Stimulated activated CD8-positive, alpha-beta memory T cell treated with anti-CD3 and anti-CD28 coated beads, Interleukin-7, amount 100 ng/mL, for 4 hours (primary cell): ENCODE data around the gene HDAC11.
A peak's percentile ranks its signal among the peaks of the same experiment; 100 is the strongest.
"Not testable (repeated sequence)": the region's sequence is repeated elsewhere in the genome, so short reads cannot be mapped to it uniquely, and the experiment has no call there.

Experiments
- DNase-seq, 2 donors: peaks; one replicate each; pipeline ENCODE4 v3.0.0-alpha.2; 2020; ENCODE audit warnings: low read depth in 2 of 2

HDAC11 gene, protein sequence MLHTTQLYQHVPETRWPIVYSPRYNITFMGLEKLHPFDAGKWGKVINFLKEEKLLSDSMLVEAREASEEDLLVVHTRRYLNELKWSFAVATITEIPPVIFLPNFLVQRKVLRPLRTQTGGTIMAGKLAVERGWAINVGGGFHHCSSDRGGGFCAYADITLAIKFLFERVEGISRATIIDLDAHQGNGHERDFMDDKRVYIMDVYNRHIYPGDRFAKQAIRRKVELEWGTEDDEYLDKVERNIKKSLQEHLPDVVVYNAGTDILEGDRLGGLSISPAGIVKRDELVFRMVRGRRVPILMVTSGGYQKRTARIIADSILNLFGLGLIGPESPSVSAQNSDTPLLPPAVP

GRCh38 chr3:13479582-13480339, at the start of gene HDAC11:
Gene HDAC11 (plus strand): TSS chr3:13480306. CDS start chr3:13480348, 42 bp downstream.
- DNase-seq = peak; percentile 92 to 97

GRCh38 chr3:13430411-13430875, 49.7 kb upstream of the HDAC11 start:
- not testable (repeated sequence) for DNase-seq

DNA sequence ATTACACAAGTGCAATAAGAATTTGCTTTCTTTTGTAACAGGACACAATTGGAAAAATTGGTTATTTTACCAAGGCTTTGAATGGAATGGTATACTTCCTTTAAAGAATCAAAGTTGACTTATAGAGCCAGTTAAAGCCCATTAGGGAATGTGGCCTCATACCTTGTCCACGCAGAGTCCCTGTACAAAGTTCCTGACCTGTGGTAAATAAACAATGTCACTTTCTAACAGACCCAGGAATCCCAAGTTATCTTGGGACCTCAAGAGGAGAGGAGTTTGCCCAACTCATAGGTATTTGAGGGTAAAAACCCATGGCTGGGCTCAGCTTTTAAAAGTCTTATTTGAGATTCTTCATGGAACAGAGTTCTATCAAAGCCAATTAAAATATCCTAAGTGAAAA, 48.0 kb upstream of the HDAC11 start:
- DNase-seq = no peak

- DNase-seq = no peak
These were observed 46.2 kb upstream of the HDAC11 start for GRCh38 chr3:13433912-13434311.

- DNase-seq = not testable (repeated sequence)
These were observed 43.9 kb upstream of the HDAC11 start for GRCh38 chr3:13436213-13436612.

DNA sequence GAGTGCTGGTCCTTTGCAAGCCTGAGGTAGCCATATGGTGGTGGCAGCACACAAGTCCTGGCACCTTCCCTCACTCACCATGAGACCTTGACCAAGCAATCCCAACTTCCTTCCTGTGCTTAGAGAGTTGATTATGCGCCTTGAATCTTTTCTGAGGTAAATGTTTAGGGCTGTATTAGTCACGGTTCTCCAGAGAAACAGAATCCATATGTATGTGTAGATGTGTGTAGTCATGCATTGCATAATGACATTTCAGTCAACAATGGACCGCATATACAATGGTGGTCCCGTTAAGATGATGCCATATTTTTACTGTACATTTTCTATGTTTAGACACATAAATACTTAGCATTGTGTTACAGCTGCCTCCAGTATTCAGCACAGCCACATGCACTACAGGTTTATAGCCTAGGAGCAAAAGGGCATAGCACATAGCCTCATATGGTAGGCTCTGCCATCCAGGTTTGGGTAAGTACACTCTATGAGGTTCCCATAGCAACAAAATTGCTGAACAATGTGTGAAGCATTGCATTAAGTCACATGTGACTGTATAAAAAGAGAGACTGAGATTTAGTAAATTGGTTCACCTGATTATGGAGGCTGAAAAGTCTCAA, 39.8 kb upstream of the HDAC11 start:
- DNase-seq = no peak

DNA sequence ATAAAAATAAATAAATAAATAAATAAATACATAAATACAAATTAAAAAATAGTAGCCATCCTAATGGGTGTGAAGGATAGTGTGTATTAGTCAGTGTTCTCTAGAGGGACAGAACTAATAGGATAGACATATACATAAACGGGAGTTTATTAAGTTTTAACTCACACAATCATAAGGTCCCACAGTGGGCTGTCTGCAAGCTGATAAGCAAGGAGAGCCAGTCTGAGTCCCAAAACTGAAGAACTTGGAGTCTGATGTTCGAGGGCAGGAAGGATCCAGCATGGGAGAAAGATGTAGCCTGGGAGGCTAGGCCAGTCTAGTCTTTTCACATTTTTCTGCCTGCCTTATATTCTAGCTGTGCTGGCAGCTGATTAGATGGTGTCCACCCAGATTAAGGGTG, 37.2 kb upstream of the HDAC11 start:
- DNase-seq = not testable (repeated sequence)

DNA sequence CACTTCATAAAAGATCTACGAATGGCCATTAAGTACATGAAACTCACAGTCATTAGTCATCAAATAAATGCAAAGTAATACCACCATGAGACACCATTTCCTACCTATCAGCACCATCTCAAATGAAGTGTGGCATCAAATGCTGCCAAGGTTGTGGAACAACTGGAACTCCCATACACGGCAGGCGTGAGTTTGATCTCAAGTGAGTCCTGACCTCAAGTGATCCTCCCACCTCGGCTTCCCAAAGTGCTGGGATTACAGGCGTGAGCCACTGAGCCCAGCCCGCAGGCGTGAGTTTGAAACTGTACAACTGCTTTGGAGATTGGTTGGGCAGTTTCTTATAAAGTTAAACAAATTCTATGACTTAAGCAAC, 28.8 kb upstream of the HDAC11 start:
- peak; percentile 15 to 19 for DNase-seq

DNA sequence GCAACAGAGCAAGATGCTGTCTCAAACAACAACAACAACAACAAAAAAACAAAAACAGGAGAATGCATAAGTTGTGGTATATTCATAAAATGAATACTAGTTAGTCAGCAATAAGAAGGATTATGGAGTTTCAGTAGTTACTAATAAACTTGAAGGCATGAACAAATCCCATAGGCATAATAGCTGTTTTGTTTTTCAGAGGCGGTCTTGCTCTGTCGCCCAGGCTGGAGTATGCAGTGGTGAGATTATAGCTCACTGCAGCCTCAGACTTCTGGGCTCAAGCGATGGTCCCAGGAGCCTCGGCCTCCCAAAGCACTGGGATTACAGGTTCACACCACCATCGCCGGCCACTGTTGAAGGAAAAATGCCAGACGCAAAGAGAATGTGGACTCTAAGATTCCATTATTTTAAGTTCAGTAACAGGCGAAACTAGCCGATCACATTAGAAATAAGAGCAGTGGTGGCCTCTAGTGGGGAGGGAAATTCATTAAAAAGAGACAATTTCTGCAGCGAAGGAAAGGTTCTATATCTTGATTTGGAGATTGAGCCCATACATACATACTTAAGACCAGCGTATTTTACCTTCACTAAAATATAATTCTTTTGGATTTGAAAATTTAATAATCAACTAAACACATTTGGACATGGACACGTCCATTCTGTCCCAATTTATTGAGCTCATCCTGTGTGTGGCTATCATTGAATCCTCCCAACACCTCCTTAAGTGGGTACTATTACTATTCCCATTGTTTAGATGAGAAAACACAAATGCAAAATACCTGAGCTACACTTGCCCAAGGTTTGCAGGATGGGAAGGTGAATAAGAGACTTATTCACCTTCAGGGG, 27.4 kb upstream of the HDAC11 start:
- DNase-seq = no peak

DNA sequence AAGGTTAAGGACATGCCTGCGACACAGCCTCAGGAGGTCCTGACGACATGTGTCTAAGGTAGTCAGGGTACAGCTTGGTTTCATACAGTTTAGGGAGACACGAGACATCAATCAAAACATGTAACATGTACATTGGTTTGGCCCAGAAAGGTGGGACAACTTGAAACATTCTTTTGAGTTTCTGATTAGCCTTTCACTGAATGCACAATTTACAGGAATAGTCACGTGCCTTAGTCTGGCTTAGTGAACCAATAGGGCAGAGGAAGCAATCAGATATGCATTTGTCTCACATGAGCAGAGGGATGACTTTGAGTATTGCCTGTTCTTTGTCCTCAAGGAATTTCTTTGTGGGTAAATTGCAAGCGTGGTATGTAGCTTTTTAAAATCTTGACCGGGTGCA, 24.5 kb upstream of the HDAC11 start:
- DNase-seq = no peak

- no peak for DNase-seq
These were observed 22.5 kb upstream of the HDAC11 start for GRCh38 chr3:13457593-13457992.

- DNase-seq = no peak
These were observed 20.3 kb upstream of the HDAC11 start for GRCh38 chr3:13459605-13460340.

- no peak for DNase-seq
These were observed 19.8 kb upstream of the HDAC11 start for GRCh38 chr3:13460341-13460736.

GRCh38 chr3:13461169-13462124, 18.7 kb upstream of the HDAC11 start:
- peak; percentile 38 to 40 for DNase-seq

DNA sequence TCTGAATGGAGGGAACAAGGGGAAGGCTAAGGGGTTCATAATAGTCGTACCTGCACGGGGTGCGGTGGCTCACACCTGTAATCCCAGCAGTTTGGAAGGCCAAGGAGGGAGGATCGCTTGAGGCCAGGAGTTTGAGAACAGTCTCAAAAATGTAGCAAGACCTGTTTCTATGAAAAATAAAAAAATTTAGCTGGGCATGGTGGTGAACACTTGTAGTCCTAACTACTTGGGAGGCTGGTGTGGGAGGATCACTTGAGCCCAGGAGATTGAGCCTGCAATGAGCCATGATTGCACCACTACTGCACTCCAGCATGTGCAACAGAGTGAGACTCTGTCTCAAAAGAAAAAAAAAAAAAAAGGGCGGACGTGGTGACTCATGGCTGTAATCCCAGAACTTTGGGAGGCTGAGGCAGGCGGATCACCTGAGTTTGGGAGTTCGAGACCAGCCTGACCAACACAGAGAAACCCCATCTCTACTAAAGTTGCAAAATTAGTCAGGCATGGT, 17.9 kb upstream of the HDAC11 start:
- no peak for DNase-seq

DNA sequence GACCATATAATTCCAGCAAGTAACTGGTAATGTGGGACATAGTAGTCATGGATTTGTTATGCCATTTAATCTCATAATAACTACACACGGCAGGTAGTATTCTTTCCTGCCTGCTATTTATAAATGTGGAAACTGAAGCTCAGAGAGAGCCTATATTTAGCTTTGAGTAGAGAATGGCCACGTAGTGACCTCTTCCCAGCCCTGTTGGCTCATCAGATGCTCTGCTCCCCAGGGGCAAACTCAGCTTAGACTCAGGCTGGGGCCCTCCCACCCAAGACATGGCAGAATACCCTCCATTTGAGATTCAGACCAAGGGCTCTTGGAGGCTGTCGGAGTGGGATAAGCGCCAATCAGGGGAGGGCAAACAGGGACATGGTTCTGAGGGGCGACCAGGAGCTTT, 17.3 kb upstream of the HDAC11 start:
- DNase-seq = no peak

DNA sequence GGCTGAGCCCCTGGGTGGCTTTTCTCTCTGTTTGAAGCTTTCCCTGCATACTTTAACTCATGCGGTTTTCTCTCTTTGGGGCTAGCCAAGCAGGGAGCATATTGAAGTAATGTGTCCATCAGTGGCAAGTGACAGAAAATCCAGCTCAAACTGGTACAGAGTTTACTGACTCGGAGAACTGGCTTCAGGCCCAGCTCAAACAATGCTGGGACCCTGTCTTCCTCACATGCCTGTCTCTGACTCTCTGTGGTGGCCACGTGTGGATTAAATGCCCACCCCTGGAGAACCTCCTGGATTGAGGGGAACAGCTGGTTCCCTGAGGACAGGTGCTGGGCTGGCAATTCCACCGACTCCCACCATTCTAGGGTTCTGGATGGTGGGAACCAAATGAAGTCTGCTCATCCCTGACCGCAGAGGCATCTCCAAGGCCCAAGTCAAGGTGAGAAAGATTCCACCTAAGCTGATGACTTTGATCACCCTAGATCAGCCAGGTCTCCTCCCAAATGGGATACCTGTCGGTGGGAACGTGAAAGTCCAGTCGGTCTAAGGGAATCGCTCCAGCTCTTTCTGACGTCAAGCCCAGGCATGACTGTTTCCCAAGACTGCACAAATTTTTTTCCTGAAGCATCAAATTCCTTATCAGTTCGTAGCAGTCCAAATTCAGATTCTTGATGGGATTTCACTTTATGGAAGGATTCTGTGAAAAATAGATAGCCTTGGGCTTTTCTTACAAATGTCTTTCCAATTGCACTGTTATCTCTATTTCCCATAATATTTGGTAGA, 16.3 kb upstream of the HDAC11 start:
- no peak for DNase-seq

GRCh38 chr3:13465236-13465873, 14.8 kb upstream of the HDAC11 start:
- no peak for DNase-seq
